HEK293T (cell line): ENCODE data around the gene TTC21A.

Experiments used
- ARNT ChIP-seq: fragments of 450-650 bp; IDR thresholded peaks from 2 replicates; pipeline ENCODE4 v1.6.1; 2017; ENCODE audit warnings: mild to moderate bottlenecking
- BHLHE40 ChIP-seq: fragments of 450-650 bp; IDR thresholded peaks from 2 replicates; pipeline ENCODE4 v1.6.1; 2016; ENCODE audit warnings: mild to moderate bottlenecking, moderate library complexity, borderline replicate concordance
- CTBP1 ChIP-seq: fragments of 450-650 bp; IDR thresholded peaks from 2 replicates; pipeline ENCODE4 v1.6.1; 2016; ENCODE audit warnings: borderline replicate concordance
- FOXK2 ChIP-seq: fragments of 450-650 bp; IDR thresholded peaks from 2 replicates; pipeline ENCODE4 v1.6.1; 2016; ENCODE audit warnings: mild to moderate bottlenecking
- FOXM1 ChIP-seq: fragments of 450-650 bp; IDR thresholded peaks from 2 replicates; pipeline ENCODE4 v1.6.1; 2017; ENCODE audit warnings: mild to moderate bottlenecking, borderline replicate concordance
- HDGF ChIP-seq: fragments of 450-650 bp; IDR thresholded peaks from 2 replicates; pipeline ENCODE4 v1.6.1; 2017; ENCODE audit warnings: antibody characterized with exemption, borderline replicate concordance
- L3MBTL2 ChIP-seq: fragments of 450-650 bp; conservative IDR thresholded peaks from 2 replicates; pipeline ENCODE4 v1.6.1; 2016; ENCODE audit warnings: mild to moderate bottlenecking
- LEF1 ChIP-seq: fragments of 450-650 bp; IDR thresholded peaks from 2 replicates; pipeline ENCODE4 v1.6.1; 2017; ENCODE audit warnings: mild to moderate bottlenecking, borderline replicate concordance
- NFRKB ChIP-seq: fragments of 450-650 bp; IDR thresholded peaks from 2 replicates; pipeline ENCODE4 v1.6.1; 2016; ENCODE audit warnings: mild to moderate bottlenecking, moderate library complexity
- PKNOX1 ChIP-seq: fragments of 450-650 bp; IDR thresholded peaks from 2 replicates; pipeline ENCODE4 v1.6.1; 2016
- SUZ12 ChIP-seq: fragments of 450-650 bp; IDR thresholded peaks from 2 replicates; pipeline ENCODE4 v1.6.1; 2016; ENCODE audit warnings: mild to moderate bottlenecking
- TARDBP ChIP-seq: fragments of 450-650 bp; IDR thresholded peaks from 2 replicates; pipeline ENCODE4 v1.6.1; 2016
- ZNF384 ChIP-seq: fragments of 450-650 bp; IDR thresholded peaks from 2 replicates; pipeline ENCODE4 v1.6.1; 2016

- TF ChIP-seq FOXM1 (no peak), PKNOX1 (no peak), ARNT (no peak), HDGF (no peak), ZNF384 (no peak), SUZ12 (no peak), L3MBTL2 (no peak), FOXK2 (no peak), BHLHE40 (no peak), TARDBP (no peak), NFRKB (no peak), CTBP1 (no peak), LEF1 (no peak)
Measured at GRCh38 chr3:39143051-39143885, 35.8 kb downstream of the TTC21A start.
